Non-pigmented ciliary epithelial cell (primary cell): Measurements from ENCODE around the gene DBN1.
A peak's percentile ranks its signal among the peaks of the same experiment; 100 is the strongest.

Experiments used
- DNase-seq: peaks from one replicate; pipeline ENCODE4 v3.0.0-alpha.2; 2010; ENCODE audit warnings: low read depth

DBN1 gene

DNA sequence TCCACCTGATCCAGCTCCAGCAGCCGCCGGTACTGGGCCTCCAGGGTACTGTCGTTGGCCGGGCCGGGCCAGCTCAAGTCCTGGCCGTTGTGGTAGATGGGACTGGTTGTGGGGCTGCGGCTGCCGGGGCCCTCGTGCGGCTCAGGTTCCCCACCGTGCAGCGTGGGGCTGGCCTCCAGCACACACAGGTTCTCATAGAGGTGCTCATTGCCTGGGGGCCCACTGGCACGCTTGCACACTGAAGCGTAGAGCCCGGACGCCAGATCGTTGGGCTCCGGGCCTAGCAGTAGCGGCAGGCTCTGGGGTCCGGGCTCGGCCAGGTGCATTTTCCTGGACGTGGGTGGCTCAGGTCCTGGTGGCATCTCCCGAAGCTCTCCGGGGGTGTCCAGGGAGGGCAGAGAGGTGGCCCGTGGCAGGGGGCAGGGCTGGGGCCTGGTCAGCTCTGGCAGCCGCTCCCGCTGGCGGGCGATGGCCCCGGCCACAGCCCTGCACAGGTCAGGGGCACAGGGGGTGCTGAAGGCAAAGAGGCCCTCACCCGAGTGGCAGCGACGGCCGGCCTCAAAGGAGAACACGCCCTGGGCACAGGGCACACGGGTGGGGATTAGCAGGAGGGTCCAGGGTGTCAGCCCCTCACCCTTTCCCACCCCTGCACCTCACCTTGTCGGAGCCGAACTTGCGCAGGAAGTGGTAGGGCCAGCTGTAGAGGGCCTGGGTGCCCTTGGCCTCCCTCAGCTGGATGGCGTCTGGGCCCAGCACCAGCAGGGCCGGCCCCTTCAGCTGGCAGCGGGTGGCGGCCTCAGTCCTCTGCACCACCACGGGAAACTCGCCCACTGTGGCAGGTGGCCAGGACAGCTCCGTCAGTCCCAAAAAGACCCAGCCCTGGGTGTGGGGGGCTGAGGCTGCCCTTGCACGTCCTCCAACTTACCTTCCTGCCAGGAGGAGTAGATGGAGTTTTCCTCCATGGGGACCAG lies 30.9 kb upstream of the DBN1 start:
- DNase-seq: no peak

DNA sequence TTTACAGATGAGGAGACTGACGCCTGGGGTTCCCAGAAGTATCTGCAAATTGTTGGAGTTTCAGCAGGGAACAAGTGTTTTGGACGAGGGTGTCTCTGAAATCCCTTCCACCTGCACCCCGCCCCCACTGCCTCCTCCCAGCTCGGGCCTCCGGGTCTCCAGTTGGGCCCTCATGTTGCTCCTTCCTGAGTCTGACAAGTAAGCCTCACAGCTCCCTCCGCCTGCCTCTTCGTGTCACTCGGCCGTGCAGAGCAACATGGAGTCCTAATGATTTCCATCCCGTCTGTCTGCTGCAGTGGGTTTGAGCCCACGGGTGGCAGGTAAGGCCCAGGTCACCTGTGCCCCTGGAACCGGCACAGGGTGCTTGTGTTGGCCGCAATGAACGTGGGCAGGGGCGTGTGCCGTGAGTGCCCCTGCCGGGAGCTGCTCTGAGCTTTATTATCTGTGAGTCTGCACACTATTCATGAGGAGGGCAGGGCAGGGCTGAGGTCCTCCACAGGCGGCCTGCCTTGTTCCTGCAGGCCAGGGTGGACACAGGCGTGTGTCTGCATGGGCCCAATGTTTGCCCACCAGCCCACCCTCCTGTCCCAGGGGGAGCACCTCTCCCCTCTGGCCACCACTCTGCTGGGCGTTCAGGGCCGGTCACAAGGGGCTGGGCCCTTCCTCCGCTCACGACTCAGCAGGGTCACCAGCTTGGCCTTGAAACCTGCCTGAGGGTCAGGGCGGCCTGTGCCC lies 30.1 kb upstream of the DBN1 start:
- no peak for DNase-seq

DNA sequence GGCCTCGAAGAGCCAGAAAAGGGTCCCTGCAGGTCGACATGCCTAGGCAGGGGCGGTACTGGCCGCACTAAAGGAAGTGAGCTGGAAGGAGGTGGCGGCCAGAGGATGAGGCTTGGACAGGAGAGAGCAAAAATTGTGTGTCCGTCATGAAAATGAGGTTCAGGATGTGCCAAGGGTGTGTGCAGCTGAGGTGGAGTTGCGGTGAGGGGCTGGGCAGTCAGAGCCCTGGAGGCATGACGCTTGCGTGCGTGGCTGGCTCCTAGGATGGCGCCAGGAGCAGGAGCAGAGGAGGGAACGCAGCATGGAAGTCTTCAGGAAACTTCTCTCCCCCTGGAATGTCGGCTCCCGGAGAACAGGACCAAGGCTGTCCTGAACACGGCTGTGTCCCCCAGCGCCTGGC lies 29.5 kb upstream of the DBN1 start:
- no peak for DNase-seq

DNA sequence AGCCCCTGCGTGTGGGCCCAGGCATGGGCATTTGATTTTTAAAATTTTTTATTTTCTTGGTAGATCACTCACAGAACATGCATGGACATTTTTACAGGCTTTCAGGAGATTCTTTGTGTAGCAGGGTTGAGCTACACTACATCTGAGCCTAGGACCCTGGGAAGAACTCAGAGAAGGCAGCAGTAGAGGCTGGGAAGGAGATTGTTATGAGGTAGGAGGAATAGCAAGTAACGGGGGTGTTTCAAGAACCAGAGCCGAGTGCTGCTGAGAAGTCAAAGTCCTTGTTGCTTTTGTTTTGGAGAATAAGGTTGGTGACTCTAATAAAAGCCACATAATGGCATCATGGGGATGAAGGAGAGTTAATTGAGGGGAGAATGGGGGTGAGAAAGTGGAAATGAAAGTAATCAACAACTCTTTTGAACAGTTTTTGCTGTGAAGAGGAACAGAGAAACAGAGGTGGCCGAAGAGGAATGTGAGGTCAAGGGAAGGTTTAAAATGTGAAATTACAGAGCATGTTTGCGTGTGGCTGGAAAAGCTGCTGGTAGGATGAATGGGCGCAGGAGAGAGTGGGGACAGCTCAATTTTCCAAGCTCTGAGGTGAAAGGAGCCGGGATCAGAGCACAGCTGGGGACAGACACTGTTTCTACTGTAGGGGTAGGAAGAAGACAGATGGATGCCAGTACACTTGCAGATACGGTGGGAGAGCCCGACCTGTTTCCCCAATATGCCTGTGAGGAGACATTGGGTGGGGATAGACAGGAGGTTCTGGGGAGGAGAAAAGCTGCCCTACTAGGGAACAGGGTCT lies 28.6 kb upstream of the DBN1 start:
- no peak for DNase-seq

DNA sequence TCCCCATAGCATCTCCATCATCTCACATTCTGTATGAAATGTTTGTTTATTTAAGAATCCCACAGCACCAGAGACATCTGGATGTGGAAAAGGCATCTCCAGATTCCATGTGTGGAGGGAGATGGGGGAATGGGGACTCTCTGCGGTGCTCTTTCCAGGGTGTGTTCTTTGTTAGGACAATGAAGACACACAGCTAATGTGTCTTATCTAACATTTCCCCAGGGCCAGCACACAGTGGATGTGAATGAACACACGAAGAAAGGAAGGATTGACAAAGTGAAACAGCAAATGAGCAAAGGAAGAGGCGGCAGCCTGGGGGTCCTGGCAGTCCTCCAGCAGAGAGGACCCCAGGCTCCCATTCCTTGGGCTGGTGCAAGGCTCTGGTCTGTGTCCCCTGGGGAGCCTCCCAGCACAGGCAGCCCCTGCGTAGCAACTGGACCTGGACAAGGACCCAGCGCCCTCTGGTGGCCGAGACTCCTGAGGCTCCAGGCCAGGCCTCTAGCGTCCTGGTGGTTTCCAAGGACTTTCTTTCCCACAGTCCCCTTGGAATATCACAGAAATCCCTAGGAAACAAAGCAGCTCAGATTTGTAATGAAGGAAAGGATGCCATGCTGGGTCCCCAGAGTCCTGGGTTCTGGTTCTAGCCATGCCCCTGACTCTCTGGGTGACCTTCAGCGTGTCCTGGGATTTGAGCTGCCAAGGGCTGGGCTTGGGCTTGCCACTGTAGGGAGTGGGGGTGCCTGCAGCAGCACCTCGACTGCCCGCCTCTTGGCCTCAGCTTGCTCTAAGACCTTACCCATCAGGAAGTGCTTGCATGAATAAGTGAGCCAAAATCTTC lies 27.5 kb upstream of the DBN1 start:
- no peak for DNase-seq

DNA sequence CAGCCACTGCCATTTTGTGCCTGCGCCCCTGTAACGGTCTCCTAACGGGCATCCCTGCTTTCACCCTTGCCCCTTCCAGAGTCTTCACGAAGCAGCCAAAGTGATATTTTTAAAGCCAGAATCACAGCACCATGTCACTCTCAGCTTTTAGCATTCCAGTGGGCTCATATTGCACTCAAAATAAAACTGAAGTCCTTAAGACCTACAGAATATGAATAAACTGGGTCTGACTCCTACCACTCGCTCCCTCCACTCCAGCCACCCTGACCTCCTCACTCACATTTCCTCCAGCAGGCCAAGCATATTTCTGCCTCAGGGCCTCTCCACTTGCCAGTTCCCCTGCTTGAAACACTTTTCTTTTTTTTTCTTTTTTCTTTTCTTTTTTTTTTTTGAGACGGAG lies 26.4 kb upstream of the DBN1 start:
- no peak for DNase-seq

DNA sequence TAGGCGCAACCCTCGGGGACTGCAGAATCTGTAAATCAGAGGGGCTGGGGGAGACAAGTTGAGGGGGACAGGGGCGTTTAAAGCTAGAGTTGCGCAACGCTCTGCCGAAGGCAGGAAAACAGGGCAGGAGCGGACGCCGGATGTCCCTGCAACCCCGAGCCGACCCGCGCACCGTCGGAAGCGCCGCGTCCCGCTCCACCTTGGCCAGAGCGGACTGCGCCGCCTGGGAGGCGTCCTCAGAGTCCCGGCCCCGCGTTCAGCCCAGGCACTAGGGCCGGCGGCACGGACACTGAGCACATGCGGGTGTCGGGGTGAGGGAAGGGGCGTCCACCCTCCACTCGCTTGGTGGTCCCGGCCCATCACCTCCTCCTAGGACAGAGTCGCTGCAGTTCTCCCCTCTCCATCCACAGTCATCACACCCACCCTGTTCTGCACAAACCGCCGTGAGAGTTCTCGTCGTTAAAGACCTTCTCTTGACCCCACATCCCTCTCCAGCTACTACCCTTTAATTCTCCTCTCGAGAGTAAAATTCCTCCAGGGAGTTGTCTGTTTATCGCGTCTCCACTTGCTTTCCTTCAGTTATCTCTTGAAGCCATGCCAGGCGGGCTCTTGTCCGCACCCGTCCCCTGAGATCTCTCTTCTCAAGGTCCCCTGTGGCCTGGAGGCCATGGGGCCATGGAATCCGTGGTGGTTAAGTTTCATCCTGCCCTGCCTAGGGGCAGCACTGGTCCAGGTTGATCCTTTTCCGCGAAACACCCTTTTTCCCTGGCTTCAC lies 24.8 kb upstream of the DBN1 start:
- DNase-seq: no peak

DNA sequence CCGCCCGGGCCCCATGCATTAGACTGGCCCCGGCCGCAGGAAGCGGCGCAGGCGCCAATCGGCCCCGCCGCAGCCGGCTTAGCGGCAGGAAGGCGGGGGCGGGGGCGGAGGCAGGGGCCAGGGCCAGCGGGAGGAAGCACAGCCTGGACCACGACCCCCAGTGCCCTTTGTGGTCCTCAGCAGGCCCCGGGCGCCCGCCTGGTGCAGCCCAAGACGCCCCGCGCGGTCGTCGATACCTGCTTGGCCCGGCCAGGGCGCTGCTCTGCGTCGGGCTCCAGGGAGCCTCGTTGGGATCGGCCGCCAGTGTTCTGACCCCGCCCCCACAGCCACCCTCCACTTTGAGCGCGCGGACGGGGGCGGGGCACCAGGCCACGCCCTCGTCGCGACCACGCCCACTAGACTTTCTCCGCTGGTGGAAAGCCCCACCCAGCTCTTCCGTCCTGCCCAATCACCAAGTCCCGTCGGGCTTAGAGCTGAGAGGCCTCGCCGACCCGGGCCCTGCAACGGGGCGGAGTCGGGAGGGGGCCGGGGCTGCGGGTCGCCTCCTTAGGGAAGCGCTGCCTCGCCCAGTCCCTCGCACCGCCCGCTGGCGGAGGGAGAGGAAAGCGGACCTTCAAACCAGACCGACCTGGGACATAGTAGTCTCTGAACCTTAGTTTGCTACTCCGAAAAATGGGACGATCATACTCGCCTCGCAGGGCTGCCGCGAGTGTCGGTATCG lies 24.0 kb upstream of the DBN1 start, which contains the start of gene PDLIM7:
TSS of gene PDLIM7 (minus strand) at position 313 of the 721 bp plus-strand sequence. CDS start 1,092 bp downstream, outside the sequence.
- peak; percentile 91 for DNase-seq

DNA sequence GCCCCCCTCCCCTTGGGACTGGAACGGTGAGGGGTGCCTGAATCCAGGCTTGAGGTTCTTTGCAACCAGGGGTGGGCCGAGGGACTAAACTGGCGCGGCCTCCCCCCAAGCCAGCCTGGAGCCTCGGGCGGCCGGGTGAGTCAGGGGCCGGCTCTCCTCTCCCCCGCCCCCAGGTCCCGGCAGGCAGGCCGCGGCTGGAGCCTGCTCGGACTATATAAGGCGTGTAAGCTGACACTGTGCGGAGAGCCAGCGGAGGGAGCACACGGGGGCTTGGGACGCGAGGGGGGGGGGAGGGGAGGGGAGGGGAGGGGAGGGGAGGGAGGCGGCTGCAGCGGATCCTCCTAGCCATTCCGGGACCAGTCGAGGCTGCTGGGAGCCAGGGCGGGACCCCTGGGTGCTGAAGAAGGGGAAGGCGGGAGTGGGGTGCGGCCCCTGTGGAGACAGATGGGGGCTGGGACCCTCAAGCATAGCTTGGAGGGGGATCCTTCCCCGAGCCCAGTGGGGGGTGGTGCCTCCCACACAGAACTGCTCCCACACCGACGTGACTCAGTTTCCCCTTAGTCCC lies 23.4 kb upstream of the DBN1 start:
- no peak for DNase-seq

DNA sequence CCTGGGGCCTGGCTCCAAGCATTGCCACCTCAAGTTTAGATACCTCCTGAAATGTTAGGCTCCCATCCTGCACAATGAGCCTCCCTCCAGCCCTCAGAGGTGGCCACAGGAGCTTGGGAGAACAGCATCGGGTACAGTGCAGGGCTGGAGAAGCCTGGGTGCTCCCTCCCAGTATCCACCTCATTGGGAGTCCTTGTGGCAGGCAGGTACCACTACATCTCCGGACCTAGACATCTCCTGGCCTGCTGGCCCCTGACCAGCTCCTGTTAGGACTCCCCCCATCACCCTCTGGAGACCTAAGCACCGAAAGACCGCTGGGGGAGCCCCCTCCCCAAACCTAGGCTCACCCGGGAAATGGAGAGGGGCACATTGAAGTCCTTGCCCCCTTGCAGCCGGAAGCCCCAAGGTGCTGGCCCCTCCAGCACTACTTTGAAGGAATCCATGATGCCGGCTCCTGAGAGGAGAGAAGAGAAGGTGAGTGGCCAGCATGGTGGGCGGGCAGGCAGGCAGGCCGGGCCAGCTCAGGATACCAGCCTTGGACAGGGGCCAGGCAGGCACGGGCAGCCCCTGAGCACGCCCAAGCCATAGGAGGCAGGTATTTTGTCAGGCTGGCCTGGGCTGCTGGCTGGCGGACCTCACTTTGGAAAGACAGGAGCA lies 22.8 kb upstream of the DBN1 start:
- DNase-seq: no peak

DNA sequence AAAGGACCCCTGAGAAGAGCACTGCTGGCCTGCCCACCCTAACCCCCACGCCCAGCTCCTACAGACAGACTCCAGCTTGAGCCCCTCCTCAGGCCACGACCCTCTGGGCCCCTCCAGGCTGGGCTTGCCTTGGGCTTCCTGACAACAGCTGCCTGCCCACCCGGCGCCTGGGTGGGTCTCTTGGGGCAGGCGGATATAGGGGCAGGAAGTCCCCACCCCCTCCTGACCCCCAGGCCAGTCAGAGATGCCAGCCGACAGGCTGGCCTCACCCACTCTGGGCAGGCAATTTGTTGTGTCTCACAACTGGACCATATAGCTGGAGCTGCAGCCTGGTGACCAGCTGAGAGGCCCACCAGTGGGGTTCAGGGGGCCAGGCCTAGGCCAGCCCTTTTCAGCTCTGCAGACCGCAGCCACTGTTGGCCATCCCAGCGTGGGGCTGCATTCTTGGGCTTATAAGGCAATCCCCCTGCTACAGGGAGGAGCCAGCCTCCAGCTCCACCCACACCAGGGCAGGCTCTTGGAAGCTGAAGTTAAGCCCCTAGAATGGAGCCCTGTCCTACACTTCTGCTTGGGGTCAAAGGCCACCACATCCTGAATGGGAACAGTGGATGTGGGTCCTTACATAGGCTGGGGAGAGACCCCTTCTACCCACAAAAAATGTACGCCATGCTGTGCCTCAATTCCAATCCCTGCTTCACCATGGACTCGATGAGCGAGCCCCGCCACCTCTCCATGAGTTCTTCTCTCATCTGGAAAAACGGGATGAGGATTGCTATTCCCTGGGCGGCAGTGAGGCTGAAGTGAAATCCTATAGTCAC lies 22.0 kb upstream of the DBN1 start:
- peak; percentile 74 for DNase-seq

DNA sequence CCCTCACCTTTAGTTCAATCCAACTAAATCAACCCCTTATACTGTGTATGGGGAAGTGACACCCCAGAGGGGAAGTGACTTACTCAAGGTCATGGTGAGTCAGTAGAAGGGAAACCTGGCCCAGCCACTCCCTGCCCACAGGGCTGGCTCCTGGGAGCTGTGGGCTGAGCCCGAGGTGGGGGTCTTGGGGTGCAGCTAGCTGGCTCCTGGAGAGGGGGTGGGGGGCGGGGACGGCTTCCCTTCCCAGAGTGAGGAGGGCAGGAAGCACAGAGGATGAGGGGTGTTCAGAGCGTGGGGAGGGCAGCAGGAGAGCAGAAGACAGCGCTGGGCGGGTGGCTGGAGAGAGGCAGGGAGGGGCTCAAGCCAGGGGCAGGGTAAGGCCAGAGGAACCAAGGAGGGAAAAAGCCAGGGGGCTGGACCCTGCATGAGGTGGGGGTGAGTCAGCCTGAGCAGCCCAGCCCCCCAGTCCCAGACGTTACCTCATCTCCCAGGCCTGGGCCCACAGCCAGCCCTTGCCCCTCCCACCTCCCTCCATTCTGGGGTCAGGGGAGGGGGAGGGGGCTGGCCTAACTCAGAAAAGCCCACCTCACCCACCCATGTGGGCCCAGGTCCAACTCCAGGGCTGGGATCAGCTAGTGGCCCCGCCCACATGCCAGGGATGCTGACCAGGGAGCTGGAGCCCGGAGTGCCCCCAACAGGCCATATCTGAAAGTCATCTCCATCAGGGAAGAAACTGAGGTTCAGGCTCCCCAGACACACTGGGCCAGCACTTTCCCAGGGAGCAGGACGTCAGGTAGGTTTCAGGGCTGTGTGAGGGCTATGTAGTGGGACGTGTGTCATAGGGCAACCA lies 21.1 kb upstream of the DBN1 start:
- DNase-seq: peak; percentile 82

DNA sequence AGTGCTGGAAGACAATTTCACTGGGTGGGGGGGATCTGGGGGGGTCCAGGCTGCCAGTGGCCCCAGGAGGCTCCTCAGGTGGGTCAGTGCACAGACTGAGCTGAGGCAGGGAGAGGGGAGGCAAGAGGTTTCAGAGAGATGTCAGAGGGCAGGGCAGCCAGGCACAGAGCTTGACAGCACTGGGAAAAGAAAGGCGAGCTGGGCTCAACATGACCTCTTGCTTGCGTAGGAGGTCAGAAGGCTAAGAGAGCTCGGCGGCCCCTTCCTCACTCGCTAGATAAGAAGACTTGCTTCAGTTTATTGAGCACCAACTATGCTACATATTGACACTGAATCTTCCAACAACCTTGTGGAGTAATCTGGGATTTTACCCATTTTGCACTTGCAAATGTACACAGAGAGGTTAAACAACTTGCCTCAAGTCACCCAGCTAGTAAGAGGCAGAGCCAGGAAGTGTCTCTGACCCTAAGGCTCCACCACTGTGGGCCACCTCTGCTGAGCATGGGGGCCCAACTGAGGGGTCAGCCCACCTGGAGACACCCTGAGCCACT lies 20.4 kb upstream of the DBN1 start:
- no peak for DNase-seq

DNA sequence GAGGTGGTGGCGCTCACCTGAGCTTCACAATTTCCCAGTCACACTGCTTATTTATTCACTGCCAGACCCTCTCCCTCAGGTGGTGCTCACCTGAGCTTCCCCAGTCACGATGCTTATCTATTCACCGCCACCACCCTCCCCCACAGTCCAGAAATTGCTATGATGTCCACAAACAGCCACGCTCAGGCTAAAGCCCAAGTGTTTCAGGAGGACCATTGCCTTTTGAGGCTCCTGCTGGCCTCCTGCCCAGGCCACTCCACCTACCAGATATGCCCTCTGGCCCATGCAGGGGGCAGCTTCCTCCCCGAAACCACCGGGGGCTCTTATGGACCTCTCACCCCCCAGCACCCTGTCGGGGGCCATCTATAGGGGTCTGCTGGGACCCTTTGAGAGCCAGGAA lies 19.4 kb upstream of the DBN1 start:
- no peak for DNase-seq

DNA sequence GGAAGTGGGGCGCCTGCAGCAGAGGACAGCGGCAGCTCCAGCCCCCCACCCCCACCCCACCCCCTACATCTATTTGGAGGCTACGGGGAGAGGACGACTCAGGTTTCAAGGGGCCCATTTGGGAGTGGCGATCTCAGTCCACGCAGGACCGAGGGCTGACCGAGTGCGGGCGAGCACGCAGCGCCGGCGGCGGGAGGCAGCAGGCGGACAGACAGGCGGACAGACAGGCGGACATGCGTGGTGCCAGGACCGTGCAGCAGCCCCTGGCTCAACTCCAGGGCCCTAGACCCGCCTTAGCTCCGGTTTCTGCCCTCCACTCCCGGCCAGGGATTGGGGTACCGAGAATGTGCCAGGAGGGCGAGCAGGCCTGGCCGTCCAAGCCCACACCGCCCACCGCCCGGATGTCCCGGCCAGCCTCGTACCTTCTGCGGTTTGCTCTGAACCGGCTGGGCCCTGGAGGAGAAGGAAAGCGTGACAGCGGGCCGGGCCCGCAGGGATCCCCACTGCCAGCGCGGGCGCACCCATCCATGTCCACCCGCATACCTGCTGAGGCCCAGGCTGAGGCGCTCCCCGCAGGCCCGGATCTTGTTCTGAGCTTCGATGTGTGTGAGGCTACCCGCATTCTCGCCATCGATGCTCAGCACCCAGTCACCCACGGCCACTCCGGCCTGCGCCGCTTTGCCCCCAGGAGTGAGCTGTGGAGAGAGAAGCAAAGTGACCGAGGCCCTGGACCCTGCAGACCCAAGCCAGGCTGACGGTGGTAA lies 18.7 kb upstream of the DBN1 start:
- no peak for DNase-seq

DNA sequence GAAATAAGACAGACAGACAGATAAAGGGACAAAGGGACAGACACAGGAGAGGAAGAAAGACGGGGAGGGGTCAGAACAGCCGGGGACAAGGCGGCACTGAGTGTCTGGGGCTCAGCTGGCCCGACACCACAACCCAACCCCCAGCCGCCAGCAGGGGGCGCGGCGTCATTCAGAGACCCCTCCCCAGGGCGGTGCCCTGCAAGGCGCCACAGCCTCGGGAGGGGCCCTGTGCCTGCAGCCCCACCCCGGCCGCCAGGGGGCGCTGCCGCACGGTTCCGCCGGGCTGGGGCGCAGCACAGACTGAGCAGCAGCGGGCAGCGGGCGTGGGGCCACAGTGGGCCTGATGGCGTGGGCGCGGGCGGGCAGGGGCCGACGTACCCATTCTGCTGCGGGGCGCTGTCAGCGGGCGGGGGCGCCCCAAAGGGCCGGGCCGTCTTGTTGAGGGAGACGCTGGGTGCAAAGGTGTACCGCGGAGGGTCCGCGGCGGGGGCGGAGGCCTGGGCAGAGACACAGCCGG lies 18.1 kb upstream of the DBN1 start:
- DNase-seq: no peak
